DMS114 treated with DMSO at 0.1 percent for 48 hours (cell line): ENCODE results near the gene UNC5C.

Experiments
- DNase-seq: peaks from one replicate; lab custom pipeline; 2025; ENCODE audit not compliant: unreplicated experiment; lab: John Stamatoyannopoulos, UW

UNC5C gene

GRCh38 chr4:95546866-95547714, 1.7 kb downstream of the UNC5C start:
- DNase-seq, result no peak

GRCh38 chr4:95546221-95546620, 2.6 kb downstream of the UNC5C start:
- DNase-seq, result no peak

- no peak for DNase-seq
Observed at GRCh38 chr4:95545546-95545945, 3.2 kb downstream of the UNC5C start.

GRCh38 chr4:95544113-95545103, 4.4 kb downstream of the UNC5C start:
- DNase-seq, result no peak

GRCh38 chr4:95541889-95542607, 6.7 kb downstream of the UNC5C start:
- DNase-seq, result no peak

GRCh38 chr4:95541094-95541493, 7.7 kb downstream of the UNC5C start:
- DNase-seq, result no peak

GRCh38 chr4:95540227-95540626, 8.5 kb downstream of the UNC5C start:
- DNase-seq, result no peak

GRCh38 chr4:95539106-95539505, 9.7 kb downstream of the UNC5C start:
- no peak for DNase-seq

- DNase-seq, result no peak
Observed at GRCh38 chr4:95537863-95538488, 10.8 kb downstream of the UNC5C start.

GRCh38 chr4:95537191-95537590, 11.6 kb downstream of the UNC5C start:
- no peak for DNase-seq

GRCh38 chr4:95536650-95537049, 12.1 kb downstream of the UNC5C start:
- no peak for DNase-seq

- no peak for DNase-seq
Observed at GRCh38 chr4:95535180-95535579, 13.6 kb downstream of the UNC5C start.

GRCh38 chr4:95534032-95534431, 14.7 kb downstream of the UNC5C start:
- DNase-seq, result no peak

- DNase-seq, result no peak
Observed at GRCh38 chr4:95533254-95533653, 15.5 kb downstream of the UNC5C start.

GRCh38 chr4:95532305-95532704, 16.5 kb downstream of the UNC5C start:
- no peak for DNase-seq

- no peak for DNase-seq
Observed at GRCh38 chr4:95531141-95531540, 17.6 kb downstream of the UNC5C start.

GRCh38 chr4:95529946-95530345, 18.8 kb downstream of the UNC5C start:
- DNase-seq, result no peak

- no peak for DNase-seq
Observed at GRCh38 chr4:95528388-95528948, 20.3 kb downstream of the UNC5C start.

- no peak for DNase-seq
Observed at GRCh38 chr4:95526075-95526474, 22.7 kb downstream of the UNC5C start.

- DNase-seq, result no peak
Observed at GRCh38 chr4:95524729-95525128, 24.0 kb downstream of the UNC5C start.
